Measurements from ENCODE around the gene SERINC5.

DNA sequence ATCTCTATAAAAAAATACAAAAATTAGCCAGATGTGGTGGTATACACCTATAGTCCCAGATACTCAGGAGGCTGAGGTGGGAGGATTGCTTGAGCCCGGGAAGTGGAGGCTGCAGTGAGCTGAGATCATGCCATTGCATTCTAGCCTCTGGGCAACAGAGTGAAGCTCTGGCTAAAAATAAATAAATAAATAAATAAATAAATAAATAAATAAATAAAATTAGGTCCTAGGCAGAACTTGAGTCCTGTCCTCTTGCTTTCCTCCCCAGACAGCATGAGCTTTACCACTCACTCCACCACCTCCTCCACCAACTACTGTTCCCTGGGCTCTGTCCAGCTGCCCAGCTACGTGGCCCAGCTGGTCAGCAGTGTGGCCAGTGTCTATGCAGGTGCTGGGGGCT is 32.3 kb upstream of the SERINC5 start:
- TF ChIP-seq, protein P1, sequence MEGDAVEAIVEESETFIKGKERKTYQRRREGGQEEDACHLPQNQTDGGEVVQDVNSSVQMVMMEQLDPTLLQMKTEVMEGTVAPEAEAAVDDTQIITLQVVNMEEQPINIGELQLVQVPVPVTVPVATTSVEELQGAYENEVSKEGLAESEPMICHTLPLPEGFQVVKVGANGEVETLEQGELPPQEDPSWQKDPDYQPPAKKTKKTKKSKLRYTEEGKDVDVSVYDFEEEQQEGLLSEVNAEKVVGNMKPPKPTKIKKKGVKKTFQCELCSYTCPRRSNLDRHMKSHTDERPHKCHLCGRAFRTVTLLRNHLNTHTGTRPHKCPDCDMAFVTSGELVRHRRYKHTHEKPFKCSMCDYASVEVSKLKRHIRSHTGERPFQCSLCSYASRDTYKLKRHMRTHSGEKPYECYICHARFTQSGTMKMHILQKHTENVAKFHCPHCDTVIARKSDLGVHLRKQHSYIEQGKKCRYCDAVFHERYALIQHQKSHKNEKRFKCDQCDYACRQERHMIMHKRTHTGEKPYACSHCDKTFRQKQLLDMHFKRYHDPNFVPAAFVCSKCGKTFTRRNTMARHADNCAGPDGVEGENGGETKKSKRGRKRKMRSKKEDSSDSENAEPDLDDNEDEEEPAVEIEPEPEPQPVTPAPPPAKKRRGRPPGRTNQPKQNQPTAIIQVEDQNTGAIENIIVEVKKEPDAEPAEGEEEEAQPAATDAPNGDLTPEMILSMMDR (IDR thresholded peaks at IDR 0.05) = no peak
- TF ChIP-seq, protein P2, sequence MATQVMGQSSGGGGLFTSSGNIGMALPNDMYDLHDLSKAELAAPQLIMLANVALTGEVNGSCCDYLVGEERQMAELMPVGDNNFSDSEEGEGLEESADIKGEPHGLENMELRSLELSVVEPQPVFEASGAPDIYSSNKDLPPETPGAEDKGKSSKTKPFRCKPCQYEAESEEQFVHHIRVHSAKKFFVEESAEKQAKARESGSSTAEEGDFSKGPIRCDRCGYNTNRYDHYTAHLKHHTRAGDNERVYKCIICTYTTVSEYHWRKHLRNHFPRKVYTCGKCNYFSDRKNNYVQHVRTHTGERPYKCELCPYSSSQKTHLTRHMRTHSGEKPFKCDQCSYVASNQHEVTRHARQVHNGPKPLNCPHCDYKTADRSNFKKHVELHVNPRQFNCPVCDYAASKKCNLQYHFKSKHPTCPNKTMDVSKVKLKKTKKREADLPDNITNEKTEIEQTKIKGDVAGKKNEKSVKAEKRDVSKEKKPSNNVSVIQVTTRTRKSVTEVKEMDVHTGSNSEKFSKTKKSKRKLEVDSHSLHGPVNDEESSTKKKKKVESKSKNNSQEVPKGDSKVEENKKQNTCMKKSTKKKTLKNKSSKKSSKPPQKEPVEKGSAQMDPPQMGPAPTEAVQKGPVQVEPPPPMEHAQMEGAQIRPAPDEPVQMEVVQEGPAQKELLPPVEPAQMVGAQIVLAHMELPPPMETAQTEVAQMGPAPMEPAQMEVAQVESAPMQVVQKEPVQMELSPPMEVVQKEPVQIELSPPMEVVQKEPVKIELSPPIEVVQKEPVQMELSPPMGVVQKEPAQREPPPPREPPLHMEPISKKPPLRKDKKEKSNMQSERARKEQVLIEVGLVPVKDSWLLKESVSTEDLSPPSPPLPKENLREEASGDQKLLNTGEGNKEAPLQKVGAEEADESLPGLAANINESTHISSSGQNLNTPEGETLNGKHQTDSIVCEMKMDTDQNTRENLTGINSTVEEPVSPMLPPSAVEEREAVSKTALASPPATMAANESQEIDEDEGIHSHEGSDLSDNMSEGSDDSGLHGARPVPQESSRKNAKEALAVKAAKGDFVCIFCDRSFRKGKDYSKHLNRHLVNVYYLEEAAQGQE (IDR thresholded peaks at IDR 0.05; ENCODE audit: insufficient read depth in 1 of 2, low read depth in 2 of 2, low read length in 1 of 2) = no peak

Data from Panc1 (cell line).